ENCODE results near the gene CRISPLD2.
"Not testable (repeated sequence)": the region's sequence is repeated elsewhere in the genome, so short reads cannot be mapped to it uniquely, and the experiment has no call there.

The CRISPLD2 gene

GRCh38 chr16:84864326-84864955 is 44.7 kb downstream of the CRISPLD2 start:
- no peak for DNase-seq

- DNase-seq: no peak
Observed at GRCh38 chr16:84867696-84868095, 47.9 kb downstream of the CRISPLD2 start.

GRCh38 chr16:84868328-84868727 is 48.5 kb downstream of the CRISPLD2 start:
- no peak for DNase-seq

GRCh38 chr16:84868829-84869472 is 49.2 kb downstream of the CRISPLD2 start:
- DNase-seq: no peak

GRCh38 chr16:84869473-84869845 is 49.7 kb downstream of the CRISPLD2 start:
- no peak for DNase-seq

- DNase-seq: not testable (repeated sequence)
Observed at GRCh38 chr16:84872971-84873370, 53.2 kb downstream of the CRISPLD2 start.

GRCh38 chr16:84874004-84874435 is 54.2 kb downstream of the CRISPLD2 start:
- DNase-seq: no peak

GRCh38 chr16:84874553-84874952 is 54.8 kb downstream of the CRISPLD2 start:
- no peak for DNase-seq

- DNase-seq: no peak
Observed at GRCh38 chr16:84874983-84875382, 55.2 kb downstream of the CRISPLD2 start.

GRCh38 chr16:84875846-84876245 is 56.1 kb downstream of the CRISPLD2 start:
- DNase-seq: no peak

- no peak for DNase-seq
Observed at GRCh38 chr16:84876873-84877606, 57.3 kb downstream of the CRISPLD2 start.

GRCh38 chr16:84878770-84879169 is 59.0 kb downstream of the CRISPLD2 start:
- no peak for DNase-seq

GRCh38 chr16:84879569-84880487 is 60.0 kb downstream of the CRISPLD2 start:
- no peak for DNase-seq

- no peak for DNase-seq
Observed at GRCh38 chr16:84881702-84882521, 62.1 kb downstream of the CRISPLD2 start.

- no peak for DNase-seq
Observed at GRCh38 chr16:84883301-84883700, 63.5 kb downstream of the CRISPLD2 start.

- DNase-seq: no peak
Observed at GRCh38 chr16:84884246-84884595, 64.4 kb downstream of the CRISPLD2 start.

- no peak for DNase-seq
Observed at GRCh38 chr16:84884596-84885341, 65.0 kb downstream of the CRISPLD2 start.

- DNase-seq: no peak
Observed at GRCh38 chr16:84885342-84885910, 65.6 kb downstream of the CRISPLD2 start.

GRCh38 chr16:84886497-84887090 is 66.8 kb downstream of the CRISPLD2 start:
- no peak for DNase-seq

- DNase-seq: no peak
Observed at GRCh38 chr16:84887207-84887606, 67.4 kb downstream of the CRISPLD2 start.

- no peak for DNase-seq
Observed at GRCh38 chr16:84888450-84888849, 68.7 kb downstream of the CRISPLD2 start.
